Endothelial cell of hepatic sinusoid (primary cell): ENCODE data around the gene AGFG1.

Source experiments
- in situ Hi-C: cut with HindIII; loops from 2 replicates; pipeline ENCODE4 v1.10.0; 2017; ENCODE audit warnings: low sequenced_read_pairs

The AGFG1 gene

GRCh38 chr2:227528803-227529202, 56.8 kb downstream of the AGFG1 start:
- in situ Hi-C loops: no loop called here

- in situ Hi-C loops: no loop called here
Observed at GRCh38 chr2:227529871-227530270, 57.9 kb downstream of the AGFG1 start.

GRCh38 chr2:227534714-227535113, 62.8 kb downstream of the AGFG1 start:
- in situ Hi-C loops: no loop called here

- in situ Hi-C loops: no loop called here
Observed at GRCh38 chr2:227536445-227536844, 64.5 kb downstream of the AGFG1 start.

GRCh38 chr2:227539465-227539956, 67.6 kb downstream of the AGFG1 start:
- in situ Hi-C loops: no loop called here

GRCh38 chr2:227540352-227540751, 68.4 kb downstream of the AGFG1 start:
- in situ Hi-C loops: loop anchor here (10.0 kb wide), 1 partner anchor 56 kb away; no protein-coding TSS in a partner anchor

- in situ Hi-C loops: loop anchor here (10.0 kb wide), 1 partner anchor 61 kb away; no protein-coding TSS in a partner anchor
Observed at GRCh38 chr2:227545990-227546389, 74.0 kb downstream of the AGFG1 start.

- in situ Hi-C loops: no loop called here
Observed at GRCh38 chr2:227551836-227552235, 79.9 kb downstream of the AGFG1 start.

- in situ Hi-C loops: loop anchor here (10.0 kb wide), 1 partner anchor 88 kb away; the partner anchor contains the start of gene AGFG1
Observed at GRCh38 chr2:227562581-227562980, 90.6 kb downstream of the AGFG1 start.

- in situ Hi-C loops: loop anchor here (10.0 kb wide), 1 partner anchor 90 kb away; the partner anchor contains the start of gene AGFG1
Observed at GRCh38 chr2:227565080-227565479, 93.1 kb downstream of the AGFG1 start.

GRCh38 chr2:227566012-227566411, 94.1 kb downstream of the AGFG1 start:
- in situ Hi-C loops: loop anchor here (10.0 kb wide), 1 partner anchor 91 kb away; the partner anchor contains the start of gene AGFG1

GRCh38 chr2:227568852-227569169, 96.9 kb downstream of the AGFG1 start:
- in situ Hi-C loops: loop anchor here (10.0 kb wide), 1 partner anchor 94 kb away; the partner anchor contains the start of gene AGFG1

GRCh38 chr2:227570615-227571014, 98.7 kb downstream of the AGFG1 start:
- in situ Hi-C loops: no loop called here

GRCh38 chr2:227576110-227576509, 104.2 kb downstream of the AGFG1 start:
- in situ Hi-C loops: no loop called here

- in situ Hi-C loops: no loop called here
Observed at GRCh38 chr2:227576812-227577211, 104.9 kb downstream of the AGFG1 start.

GRCh38 chr2:227577555-227577954, 105.6 kb downstream of the AGFG1 start:
- in situ Hi-C loops: no loop called here

GRCh38 chr2:227578642-227579041, 106.7 kb downstream of the AGFG1 start:
- in situ Hi-C loops: no loop called here

GRCh38 chr2:227579791-227580190, 107.8 kb downstream of the AGFG1 start:
- in situ Hi-C loops: no loop called here

GRCh38 chr2:227582369-227582768, 110.4 kb downstream of the AGFG1 start:
- in situ Hi-C loops: no loop called here

GRCh38 chr2:227592694-227593387, 120.9 kb downstream of the AGFG1 start:
- in situ Hi-C loops: no loop called here

- in situ Hi-C loops: no loop called here
Observed at GRCh38 chr2:227595797-227596196, 123.8 kb downstream of the AGFG1 start.

- in situ Hi-C loops: no loop called here
Observed at GRCh38 chr2:227597036-227597435, 125.1 kb downstream of the AGFG1 start.

- in situ Hi-C loops: no loop called here
Observed at GRCh38 chr2:227597998-227598397, 126.0 kb downstream of the AGFG1 start.
